B cell (primary cell): ENCODE data around the gene CSF1. TPM values are rescaled to one million over a fixed set of nuclear protein-coding genes. Genes with fewer than 3 reads are reported as not detected.

Experiments used
- ATAC-seq: fragments of 200-7000 bp; cut with Tn5 transposase; one replicate; pipeline ENCODE4 v1.10.0; 2021; ENCODE audit warnings: low read depth, mild to moderate bottlenecking, moderate number of reproducible peaks, moderate library complexity
- CTCF ChIA-PET: fragments of 350-600 bp; sonication (Branson Sonifier 250); formaldehyde crosslinking; loops from one replicate; lab custom pipeline; 2021; ENCODE audit warnings: antibody characterized with exemption, inconsistent platforms; lab: Charles Lee
- POLR2A ChIA-PET: fragments of 350-600 bp; sonication (Branson Sonifier 250); formaldehyde crosslinking; loops from one replicate; lab custom pipeline; 2021; ENCODE audit warnings: antibody characterized with exemption; lab: Charles Lee
- DNase-seq: peaks from one replicate; pipeline ENCODE4 v3.0.0; 2013
- H2AFZ ChIP-seq: 2 replicates; pipeline ENCODE4 v1.6.1; 2012; ENCODE audit warnings: mild to moderate bottlenecking, low read depth, low read length; ENCODE audit not compliant: insufficient read depth, poor library complexity, severe bottlenecking
- H3K27ac ChIP-seq, 2 donors: 1 replicate in 1 of 2; 2 replicates in 1 of 2; pipeline ENCODE4 v1.5.1; 2012 to 2013; ENCODE audit warnings: low read length in 2 of 2, mild to moderate bottlenecking in 2 of 2, moderate library complexity in 1 of 2
- H3K27me3 ChIP-seq, 4 experiments: fragments of 200-600 bp in 1 of 4; sonication (generic) in 1 of 4; replicated peaks in 1 of 4; 1 replicate in 2 of 4; 2 replicates in 2 of 4; pipeline versions ENCODE4 v1.6.1 to v1.7.0; 2013 to 2016; ENCODE audit warnings: low read length in 3 of 4, mild to moderate bottlenecking in 2 of 4, mixed read lengths in 1 of 4, moderate library complexity in 1 of 4; ENCODE audit not compliant: insufficient read depth in 4 of 4, control insufficient read depth in 3 of 4; ENCODE audit errors: control extremely low read depth in 1 of 4
- H3K36me3 ChIP-seq, 2 experiments: replicated peaks in 1 of 2; 1 replicate in 1 of 2; 2 replicates in 1 of 2; pipeline versions ENCODE4 v1.6.1 to v1.7.1; 2013; ENCODE audit warnings: low read length in 1 of 2; ENCODE audit not compliant: insufficient read depth in 2 of 2, control insufficient read depth in 1 of 2; ENCODE audit errors: control extremely low read depth in 1 of 2, extremely low read depth in 1 of 2
- H3K4me1 ChIP-seq, 2 donors: fragments of 200-600 bp in 1 of 2; sonication (generic) in 1 of 2; 1 replicate in 1 of 2; 2 replicates in 1 of 2; pipeline versions ENCODE4 v1.5.1 to v1.6.1; 2013 to 2017; ENCODE audit warnings: low read length in 2 of 2; ENCODE audit not compliant: control insufficient read depth in 2 of 2, insufficient read depth in 2 of 2
- H3K4me2 ChIP-seq: replicated peaks from 2 replicates; pipeline ENCODE3; 2012; ENCODE audit warnings: mild to moderate bottlenecking, low read depth, low read length; ENCODE audit not compliant: poor library complexity, severe bottlenecking
- H3K4me3 ChIP-seq, 5 experiments: fragments of 200-600 bp in 1 of 5; sonication (generic) in 1 of 5; 1 replicate in 3 of 5; 2 replicates in 2 of 5; pipeline versions ENCODE4 v1.5.1 to v1.7.0; 2011 to 2016; ENCODE audit warnings: low read length in 4 of 5, mild to moderate bottlenecking in 4 of 5, low read depth in 2 of 5, control low read depth in 1 of 5, moderate library complexity in 1 of 5; ENCODE audit not compliant: insufficient read depth in 1 of 5; ENCODE audit errors: control extremely low read depth in 1 of 5, extremely low read depth in 1 of 5
- H3K79me2 ChIP-seq: fragments of 200-600 bp; sonication (generic); one replicate; pipeline ENCODE4 v1.6.0; 2016; ENCODE audit warnings: low read length; ENCODE audit not compliant: control insufficient read depth, insufficient read depth
- H3K9ac ChIP-seq: fragments of 200-600 bp; sonication (generic); 2 replicates; pipeline ENCODE4 v1.6.1; 2017; ENCODE audit warnings: mild to moderate bottlenecking, low read length, moderate library complexity
- H3K9me3 ChIP-seq, 3 donors: one replicate each; pipeline versions ENCODE4 v1.6.1 to v1.7.1; 2013; ENCODE audit warnings: low read length in 2 of 3; ENCODE audit not compliant: control insufficient read depth in 2 of 3, insufficient read depth in 1 of 3; ENCODE audit errors: control extremely low read depth in 1 of 3
- H4K20me1 ChIP-seq: 2 replicates; pipeline ENCODE4 v1.6.0; 2012; ENCODE audit warnings: mild to moderate bottlenecking, low read length; ENCODE audit not compliant: insufficient read depth, control insufficient read depth, poor library complexity, severe bottlenecking
- H3K27ac Mint-ChIP-seq: one replicate; pipeline ENCODE4 v1.8.0; 2021; ENCODE audit warnings: mixed read lengths
- H3K27me3 Mint-ChIP-seq: one replicate; pipeline ENCODE4 v1.8.0; 2021; ENCODE audit warnings: mixed read lengths
- H3K4me1 Mint-ChIP-seq: one replicate; pipeline ENCODE4 v1.8.0; 2021; ENCODE audit warnings: mixed read lengths
- H3K4me3 Mint-ChIP-seq: one replicate; pipeline ENCODE4 v1.8.0; 2021; ENCODE audit warnings: mixed read lengths
- H3K9me3 Mint-ChIP-seq: one replicate; pipeline ENCODE4 v1.8.0; 2022; ENCODE audit warnings: mixed read lengths; ENCODE audit not compliant: insufficient read depth
- CTCF ChIP-seq: fragments of 200-600 bp; IDR thresholded peaks from one replicate; pipeline ENCODE4 v1.8.0; 2022; ENCODE audit warnings: antibody characterized with exemption, mild to moderate bottlenecking
- EZH2 ChIP-seq: IDR thresholded peaks from 2 replicates; pipeline ENCODE4 v1.6.1; 2012; ENCODE audit warnings: borderline replicate concordance, low read depth, mild to moderate bottlenecking, moderate library complexity, low read length; ENCODE audit not compliant: insufficient read depth, poor library complexity, severe bottlenecking
- WGBS: methylation state at CpG from one replicate; pipeline ENCODE4 v1.1.5; 2013; ENCODE audit warnings: missing lambda C conversion rate; ENCODE audit not compliant: insufficient coverage; 5-methylcytosine and 5-hydroxymethylcytosine counted together
- intact Hi-C: fragments of 100-400 bp; cut with micrococcal nuclease; formaldehyde crosslinking; loops from one replicate; pipeline ENCODE4 v1.10.0; 2022
- polyA plus RNA-seq: library from polyadenylated mRNA; depleted of rRNA; stranded (reverse); fragments of >200 nt; gene quantifications from 2 replicates; pipeline ENCODE4 v1.2.3, GENCODE V29; 2012
- total RNA-seq, 2 donors: library from RNA; stranded (reverse); fragments of 120-200 nt in 1 of 2; gene quantifications; 1 replicate in 1 of 2; 2 replicates in 1 of 2; pipeline versions ENCODE4 v1.2.3 to v1.2.4, GENCODE V29; 2013 to 2022

Gene CSF1
- total and polyA plus RNA-seq, 2 donors (not counting 1 experiment from before 2014, with no cell fraction given): 0.55 to 4.2 TPM

GRCh38 chr1:109927356-109927755, 16.7 kb downstream of the CSF1 start:
- no peak overlapping the region for H3K4me2 ChIP-seq
- H3K4me3 ChIP-seq: no peak overlapping the region
- ATAC-seq (no peak), DNase-seq (no peak)
- CTCF ChIA-PET: no interaction called here
- H3K27ac ChIP-seq: no peak overlapping the region
- Mint-ChIP-seq H3K4me1 (no peaks in the 10 kb centered on the region), H3K27me3 (no peaks in the 10 kb centered on the region), H3K4me3 (no peak overlapping the region), H3K9me3 (no peaks in the 10 kb centered on the region), H3K27ac (no peak overlapping the region)
- intact Hi-C loops: no loop called here
- 100% methylated on average over 1 of the region's 7 CpGs for WGBS
- H2AFZ ChIP-seq: no peak overlapping the region
- H3K27me3 ChIP-seq: no peaks in the 10 kb centered on the region
- no peaks in the 10 kb centered on the region for H3K4me1 ChIP-seq
- peaks cover 0 to 10% (median 0%) of the 10 kb centered on the region in 3 donors for H3K9me3 ChIP-seq
- H4K20me1 ChIP-seq: no peaks in the 10 kb centered on the region
- no peaks in the 10 kb centered on the region for H3K36me3 ChIP-seq
- TF ChIP-seq EZH2: no peak
- TF ChIP-seq CTCF: no peak
- H3K9ac ChIP-seq: no peak overlapping the region
- POLR2A ChIA-PET: no interaction called here
- H3K79me2 ChIP-seq: no peaks in the 10 kb centered on the region

- Histone ChIP-seq H3K36me3 (no peaks in the 10 kb centered on the region), H3K27me3 (no peaks in the 10 kb centered on the region), H4K20me1 (no peaks in the 10 kb centered on the region), H3K4me3 (no peak overlapping the region), H3K4me1 (no peaks in the 10 kb centered on the region), H2AFZ (no peak overlapping the region), H3K4me2 (no peak overlapping the region), H3K27ac (no peak overlapping the region), H3K9ac (no peak overlapping the region), H3K9me3 (peaks cover 0 to 10% (median 0%) of the 10 kb centered on the region in 3 donors), H3K79me2 (no peaks in the 10 kb centered on the region)
- Mint-ChIP-seq H3K27ac (no peak overlapping the region), H3K4me1 (no peaks in the 10 kb centered on the region), H3K4me3 (no peak overlapping the region), H3K9me3 (no peaks in the 10 kb centered on the region), H3K27me3 (no peaks in the 10 kb centered on the region)
- WGBS: 91% methylated on average over 6 of the region's 6 CpGs
- ChIA-PET CTCF (no interaction called here), POLR2A (no interaction called here)
- intact Hi-C loops: no loop called here
- TF ChIP-seq EZH2 (no peak), CTCF (no peak)
- no peak for ATAC-seq
- no peak for DNase-seq
Observed at GRCh38 chr1:109927911-109928321, 17.3 kb downstream of the CSF1 start.
